GM23338 (cell line): Measurements from ENCODE around the gene OR6N1. TPM values are rescaled to one million over a fixed set of nuclear protein-coding genes. Genes with fewer than 3 reads are reported as not detected.

Experiments used
- ATAC-seq: fragments of 200-7000 bp; cut with Tn5 transposase; 3 replicates; pipeline ENCODE4 v1.9.1; 2020
- DNase-seq: peaks from one replicate; pipeline ENCODE4 v3.0.0-alpha.2; 2015; ENCODE audit warnings: low spot score
- H2AFZ ChIP-seq: fragments of 200-600 bp; sonication (generic); 2 replicates; pipeline ENCODE4 v1.8.0; 2016; ENCODE audit warnings: antibody characterized with exemption, mild to moderate bottlenecking, moderate library complexity
- H3F3A ChIP-seq: fragments of 200-600 bp; sonication (generic); replicated peaks from 2 replicates; pipeline ENCODE4 v1.8.0; 2017; ENCODE audit warnings: antibody characterized with exemption, mixed run types, low read depth
- H3K27ac ChIP-seq: fragments of 200-600 bp; sonication (generic); 2 replicates; pipeline ENCODE4 v1.6.1; 2016; ENCODE audit warnings: low read depth
- H3K27me3 ChIP-seq: fragments of 200-600 bp; sonication (generic); 2 replicates; pipeline ENCODE4 v1.8.0; 2016; ENCODE audit warnings: mild to moderate bottlenecking, mixed run types, moderate library complexity; ENCODE audit not compliant: insufficient read depth
- H3K36me3 ChIP-seq: fragments of 200-600 bp; sonication (generic); 2 replicates; pipeline ENCODE4 v1.8.0; 2016; ENCODE audit warnings: mild to moderate bottlenecking; ENCODE audit not compliant: insufficient read depth
- H3K4me1 ChIP-seq: fragments of 200-600 bp; sonication (generic); 2 replicates; pipeline ENCODE4 v1.8.0; 2016; ENCODE audit warnings: mild to moderate bottlenecking, moderate library complexity; ENCODE audit not compliant: insufficient read depth
- H3K4me2 ChIP-seq: fragments of 200-600 bp; sonication (generic); 2 replicates; pipeline ENCODE4 v1.7.1; 2017; ENCODE audit warnings: mixed run types
- H3K4me3 ChIP-seq: fragments of 200-600 bp; sonication (generic); 2 replicates; pipeline ENCODE4 v1.6.1; 2016; ENCODE audit warnings: mixed run types
- H3K79me2 ChIP-seq: fragments of 200-600 bp; sonication (generic); replicated peaks from 2 replicates; pipeline ENCODE4 v1.8.0; 2017; ENCODE audit warnings: mild to moderate bottlenecking; ENCODE audit not compliant: insufficient read depth
- H3K9me2 ChIP-seq: fragments of 200-600 bp; sonication (generic); 2 replicates; pipeline ENCODE4 v1.8.0; 2017; ENCODE audit not compliant: insufficient read depth
- H4K20me1 ChIP-seq: fragments of 200-600 bp; sonication (generic); replicated peaks from 2 replicates; pipeline ENCODE4 v1.8.0; 2017; ENCODE audit warnings: mild to moderate bottlenecking; ENCODE audit not compliant: insufficient read depth
- H3K27ac Mint-ChIP-seq: 2 replicates; pipeline ENCODE4 v1.8.0; 2020; ENCODE audit warnings: inconsistent platforms, mild to moderate bottlenecking, moderate library complexity, mixed read lengths
- H3K27me3 Mint-ChIP-seq: 3 replicates; pipeline ENCODE4 v1.8.0; 2022; ENCODE audit warnings: low read depth, mild to moderate bottlenecking, moderate library complexity, mixed read lengths, inconsistent platforms; ENCODE audit not compliant: insufficient read depth, poor library complexity
- H3K36me3 Mint-ChIP-seq: 3 replicates; pipeline ENCODE4 v1.8.0; 2021; ENCODE audit warnings: low read depth, mild to moderate bottlenecking, inconsistent platforms, moderate library complexity, mixed read lengths
- H3K4me1 Mint-ChIP-seq: 3 replicates; pipeline ENCODE4 v1.8.0; 2020; ENCODE audit warnings: mild to moderate bottlenecking, inconsistent platforms, mixed read lengths
- H3K4me3 Mint-ChIP-seq: 3 replicates; pipeline ENCODE4 v1.8.0; 2021; ENCODE audit warnings: moderate library complexity, mild to moderate bottlenecking, inconsistent platforms, mixed read lengths
- H3K9me3 Mint-ChIP-seq: 3 replicates; pipeline ENCODE4 v1.8.0; 2020; ENCODE audit warnings: moderate library complexity, mild to moderate bottlenecking, inconsistent platforms, mixed read lengths
- CREB1 ChIP-seq: fragments of 250-450 bp; sonication (Bioruptor Pico); IDR thresholded peaks from 2 replicates; pipeline ENCODE4 v1.5.0; 2020; ENCODE audit warnings: low read depth, mild to moderate bottlenecking, moderate library complexity
- CTCF ChIP-seq, 2 experiments: fragments of 200-600 bp in 1 of 2; sonication (generic) in 1 of 2; conservative IDR thresholded peaks; 2 replicates each; pipeline versions ENCODE4 v1.5.1 to v1.6.1; 2016 to 2017; ENCODE audit warnings: antibody characterized with exemption in 2 of 2, low read depth in 2 of 2, mild to moderate bottlenecking in 2 of 2, moderate library complexity in 1 of 2
- ETS1 ChIP-seq: IDR thresholded peaks from 2 replicates; pipeline ENCODE4 v1.6.1; 2016; ENCODE audit warnings: antibody characterized with exemption
- EZH2 ChIP-seq: fragments of 200-600 bp; sonication (generic); IDR thresholded peaks from one replicate; pipeline ENCODE4 v1.8.0; 2017; ENCODE audit warnings: antibody characterized with exemption, mild to moderate bottlenecking, low read depth; ENCODE audit not compliant: unreplicated experiment
- EZH2phosphoT487 ChIP-seq: fragments of 200-600 bp; sonication (generic); IDR thresholded peaks from one replicate; pipeline ENCODE4 v1.8.1; 2018; ENCODE audit warnings: antibody characterized with exemption; ENCODE audit not compliant: unreplicated experiment
- NANOG ChIP-seq: IDR thresholded peaks from 2 replicates; pipeline ENCODE4 v1.6.1; 2016; ENCODE audit warnings: antibody characterized with exemption, borderline replicate concordance
- POLR2AphosphoS5 ChIP-seq: IDR thresholded peaks from 2 replicates; pipeline ENCODE4 v1.6.1; 2016; ENCODE audit warnings: antibody characterized with exemption, low read depth
- REST ChIP-seq: IDR thresholded peaks from one replicate; pipeline ENCODE4 v1.6.1; 2018; ENCODE audit warnings: antibody characterized with exemption; ENCODE audit not compliant: unreplicated experiment
- STAT1 ChIP-seq: IDR thresholded peaks from one replicate; pipeline ENCODE4 v1.6.1; 2016; ENCODE audit warnings: antibody characterized with exemption; ENCODE audit not compliant: unreplicated experiment
- ZNF114 ChIP-seq: fragments of 250-450 bp; sonication (Bioruptor Pico); IDR thresholded peaks from 2 replicates; pipeline ENCODE4 v1.5.0; 2020; ENCODE audit warnings: mild to moderate bottlenecking, moderate library complexity
- ZNF331 ChIP-seq: fragments of 250-450 bp; sonication (Bioruptor Pico); IDR thresholded peaks from 2 replicates; pipeline ENCODE4 v1.5.0; 2020; ENCODE audit warnings: low read depth, mild to moderate bottlenecking, moderate library complexity
- polyA plus RNA-seq: library from polyadenylated mRNA; unstranded; fragments of >200 nt; fragmentation: Nextera tagmentation; extraction: Ambion mirVana; gene quantifications from 2 replicates; pipeline ENCODE4 v1.2.1, GENCODE V29; 2016
- total RNA-seq: library from RNA; depleted of rRNA; stranded (reverse); fragments of >200 nt; shearing (Covaris generic); gene quantifications from 2 replicates; pipeline ENCODE4 v1.2.3, GENCODE V29; 2014

Gene OR6N1
- total and polyA plus RNA-seq, 2 experiments from 2014 or later: not detected

- TF ChIP-seq REST (no peak), CTCF (conservative IDR thresholded peaks at IDR 0.05; ENCODE audit: low read depth in 2 of 2) (no peak), STAT1 (no peak), ZNF331 (CRISPR knock-in tag) (no peak), NANOG (no peak)
Observed at GRCh38 chr1:158821723-158822122, 49.7 kb upstream of the OR6N1 start (continued).

GRCh38 chr1:158819461-158820443 is 47.8 kb upstream of the OR6N1 start:
- H4K20me1 ChIP-seq: no peaks in the 10 kb centered on the region
- H3K27me3 Mint-ChIP-seq: no peaks in the 10 kb centered on the region
- no peaks in the 10 kb centered on the region for H3K79me2 ChIP-seq
- H3F3A ChIP-seq: no peaks in the 10 kb centered on the region
- H3K4me2 ChIP-seq: no peak overlapping the region
- no peak for ATAC-seq
- H3K27ac Mint-ChIP-seq: no peak overlapping the region
- H2AFZ ChIP-seq: no peak overlapping the region
- no peak for DNase-seq
- H3K27ac ChIP-seq: no peak overlapping the region
- 0 out of 2 replicates have a peak, but pooled peaks cover 7% of the 10 kb centered on the region for H3K9me2 ChIP-seq
- H3K36me3 Mint-ChIP-seq: peaks cover 2% of the 10 kb centered on the region; the same call in 1 of the 3 replicates
- no peaks in the 10 kb centered on the region for H3K4me1 ChIP-seq
- H3K27me3 ChIP-seq: no peaks in the 10 kb centered on the region
- peaks cover 3% of the 10 kb centered on the region; the same call in 1 of the 3 replicates for H3K9me3 Mint-ChIP-seq
- no peak overlapping the region for H3K4me3 Mint-ChIP-seq
- H3K36me3 ChIP-seq: no peaks in the 10 kb centered on the region
- H3K4me3 ChIP-seq: no peak overlapping the region
- H3K4me1 Mint-ChIP-seq: no peaks in the 10 kb centered on the region
- TF ChIP-seq ZNF114 (CRISPR knock-in tag) (no peak), STAT1 (no peak), CREB1 (CRISPR knock-in tag) (no peak), EZH2phosphoT487 (no peak), CTCF (conservative IDR thresholded peaks at IDR 0.05; ENCODE audit: low read depth in 2 of 2) (no peak), ETS1 (no peak), REST (no peak), POLR2AphosphoS5 (no peak), EZH2 (no peak), NANOG (no peak)
